PC-3 (cell line): ENCODE measurements around the gene INMT. TPM values are rescaled to one million over a fixed set of nuclear protein-coding genes. Genes with fewer than 3 reads are reported as not detected.

Experiments used
- ATAC-seq: fragments of 200-7000 bp; cut with Tn5 transposase; 2 replicates; pipeline ENCODE4 v1.9.1; 2020; ENCODE audit warnings: mild to moderate bottlenecking, moderate library complexity
- BruUV-seq: library from RNA; stranded (reverse); fragments of 400-500 nt; replicated peaks from 2 replicates; lab custom pipeline; 2021; lab: Mats Ljungman, UMichigan
- CTCF ChIA-PET: fragments of 300-600 bp; sonication (Branson Sonifier 250); formaldehyde crosslinking; loops from one replicate; lab custom pipeline; 2022; ENCODE audit warnings: antibody characterized with exemption; lab: Charles Lee
- POLR2A ChIA-PET: fragments of 300-600 bp; sonication (Branson Sonifier 250); formaldehyde crosslinking; loops from one replicate; lab custom pipeline; 2022; ENCODE audit warnings: antibody characterized with exemption; ENCODE audit not compliant: unreplicated experiment; lab: Charles Lee
- DNase-seq: peaks from one replicate; pipeline ENCODE4 v3.0.0-alpha.2; 2015
- H2AFZ ChIP-seq: fragments of 300-600 bp; sonication (generic); 2 replicates; pipeline ENCODE4 v1.6.0; 2016; ENCODE audit warnings: antibody characterized with exemption, low read length
- H3F3A ChIP-seq: fragments of 300-600 bp; sonication (generic); one replicate; pipeline ENCODE4 v1.6.0; 2017; ENCODE audit warnings: antibody characterized with exemption, low read length, control low read depth, mild to moderate bottlenecking; ENCODE audit not compliant: unreplicated experiment
- H3K27ac ChIP-seq: fragments of 300-600 bp; sonication (generic); 2 replicates; pipeline ENCODE4 v1.5.1; 2016; ENCODE audit warnings: mild to moderate bottlenecking, low read length
- H3K27me3 ChIP-seq: fragments of 300-600 bp; sonication (generic); 2 replicates; pipeline ENCODE4 v1.6.1; 2016; ENCODE audit warnings: low read length, mixed read lengths
- H3K36me3 ChIP-seq: fragments of 300-600 bp; sonication (generic); 2 replicates; pipeline ENCODE4 v1.6.1; 2016; ENCODE audit warnings: low read depth, mixed run types, low read length, mixed read lengths
- H3K4me1 ChIP-seq: fragments of 300-600 bp; sonication (generic); 2 replicates; pipeline ENCODE4 v1.5.1; 2016; ENCODE audit warnings: low read length; ENCODE audit not compliant: insufficient read depth
- H3K4me2 ChIP-seq: fragments of 300-600 bp; sonication (generic); 2 replicates; pipeline ENCODE4 v1.6.0; 2016; ENCODE audit warnings: low read length
- H3K4me3 ChIP-seq: fragments of 300-600 bp; sonication (generic); 2 replicates; pipeline ENCODE4 v1.5.1; 2016; ENCODE audit warnings: mild to moderate bottlenecking, low read length, mixed read lengths
- H3K79me2 ChIP-seq: fragments of 300-600 bp; sonication (generic); 2 replicates; pipeline ENCODE4 v1.6.1; 2017; ENCODE audit warnings: low read length, mixed read lengths
- H3K9ac ChIP-seq: fragments of 300-600 bp; sonication (generic); 2 replicates; pipeline ENCODE4 v1.6.0; 2016; ENCODE audit warnings: mild to moderate bottlenecking, low read length
- H3K9me2 ChIP-seq: fragments of 300-600 bp; sonication (generic); replicated peaks from 2 replicates; pipeline ENCODE4 v1.6.1; 2016; ENCODE audit warnings: mixed run types, low read length, mixed read lengths
- H3K9me3 ChIP-seq: fragments of 300-600 bp; sonication (generic); 2 replicates; pipeline ENCODE4 v1.6.1; 2016; ENCODE audit warnings: low read length, mixed read lengths
- H4K20me1 ChIP-seq: fragments of 300-600 bp; sonication (generic); 2 replicates; pipeline ENCODE4 v1.6.1; 2016; ENCODE audit warnings: low read length, mixed read lengths
- EZH2 ChIP-seq: fragments of 300-600 bp; sonication (generic); IDR thresholded peaks from one replicate; pipeline ENCODE4 v1.6.1; 2017; ENCODE audit warnings: antibody characterized with exemption, mild to moderate bottlenecking, low read length; ENCODE audit not compliant: unreplicated experiment
- EZH2phosphoT487 ChIP-seq: fragments of 300-600 bp; sonication (generic); IDR thresholded peaks from 2 replicates; pipeline ENCODE4 v1.6.1; 2018; ENCODE audit warnings: mild to moderate bottlenecking, antibody characterized with exemption, low read length, borderline replicate concordance
- intact Hi-C: fragments of 100-400 bp; cut with micrococcal nuclease; formaldehyde crosslinking; loops from 2 replicates; pipeline ENCODE4 v1.9.0; 2023
- total RNA-seq: library from RNA; depleted of rRNA; stranded (reverse); fragments of >200 nt; gene quantifications from 2 replicates; pipeline ENCODE4 v1.2.3, GENCODE V29; 2014
- TF ChIP-seq, protein P1 (sequence below): fragments of 300-600 bp; sonication (generic); conservative IDR thresholded peaks from 2 replicates; pipeline ENCODE4 v1.5.1; 2017; ENCODE audit warnings: antibody characterized with exemption, low read depth, mild to moderate bottlenecking, low read length

Gene INMT
- total RNA-seq, 1 experiment from 2014 or later = not detected

DNA sequence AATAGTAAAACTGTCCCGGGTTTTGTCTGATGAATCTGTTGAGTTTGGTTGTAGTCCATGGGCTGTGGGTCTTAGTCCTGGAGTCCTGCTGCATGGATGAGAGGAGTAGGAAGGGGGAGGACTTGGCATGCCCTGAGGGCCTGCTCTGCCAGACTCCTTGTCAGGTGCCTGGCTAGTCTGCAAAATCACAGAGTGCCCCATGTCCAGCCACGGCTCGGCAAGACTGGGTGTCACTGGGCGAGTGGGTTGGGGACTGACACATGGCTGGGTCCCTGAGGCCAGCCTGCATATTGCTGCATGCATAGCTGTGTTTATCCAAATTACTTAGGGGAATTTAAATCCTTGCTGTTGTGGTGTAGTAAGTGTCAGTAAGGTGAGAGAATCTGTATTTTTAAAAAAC is 29.0 kb downstream of the INMT start:
- no TSS peak for BruUV-seq
- H3K9ac ChIP-seq = no peak overlapping the region
- H3K9me3 ChIP-seq = no peaks in the 10 kb centered on the region
- no peaks in the 10 kb centered on the region for H4K20me1 ChIP-seq
- no peaks in the 10 kb centered on the region for H3K27me3 ChIP-seq
- ChIA-PET POLR2A (no interaction called here), CTCF (no interaction called here)
- no peaks in the 10 kb centered on the region for H3K9me2 ChIP-seq
- no peak overlapping the region for H3K27ac ChIP-seq
- no peak overlapping the region for H2AFZ ChIP-seq
- intact Hi-C loops = no loop called here
- H3F3A ChIP-seq = no peaks in the 10 kb centered on the region
- no peak for TF ChIP-seq EZH2phosphoT487
- TF ChIP-seq, protein P1, sequence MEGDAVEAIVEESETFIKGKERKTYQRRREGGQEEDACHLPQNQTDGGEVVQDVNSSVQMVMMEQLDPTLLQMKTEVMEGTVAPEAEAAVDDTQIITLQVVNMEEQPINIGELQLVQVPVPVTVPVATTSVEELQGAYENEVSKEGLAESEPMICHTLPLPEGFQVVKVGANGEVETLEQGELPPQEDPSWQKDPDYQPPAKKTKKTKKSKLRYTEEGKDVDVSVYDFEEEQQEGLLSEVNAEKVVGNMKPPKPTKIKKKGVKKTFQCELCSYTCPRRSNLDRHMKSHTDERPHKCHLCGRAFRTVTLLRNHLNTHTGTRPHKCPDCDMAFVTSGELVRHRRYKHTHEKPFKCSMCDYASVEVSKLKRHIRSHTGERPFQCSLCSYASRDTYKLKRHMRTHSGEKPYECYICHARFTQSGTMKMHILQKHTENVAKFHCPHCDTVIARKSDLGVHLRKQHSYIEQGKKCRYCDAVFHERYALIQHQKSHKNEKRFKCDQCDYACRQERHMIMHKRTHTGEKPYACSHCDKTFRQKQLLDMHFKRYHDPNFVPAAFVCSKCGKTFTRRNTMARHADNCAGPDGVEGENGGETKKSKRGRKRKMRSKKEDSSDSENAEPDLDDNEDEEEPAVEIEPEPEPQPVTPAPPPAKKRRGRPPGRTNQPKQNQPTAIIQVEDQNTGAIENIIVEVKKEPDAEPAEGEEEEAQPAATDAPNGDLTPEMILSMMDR = no peak
- TF ChIP-seq EZH2 = no peak
- no peaks in the 10 kb centered on the region for H3K36me3 ChIP-seq
- DNase-seq (no peak), ATAC-seq (no peak)
- no peak overlapping the region for H3K4me2 ChIP-seq
- H3K79me2 ChIP-seq = no peaks in the 10 kb centered on the region
- H3K4me1 ChIP-seq = no peaks in the 10 kb centered on the region
- H3K4me3 ChIP-seq = no peak overlapping the region

DNA sequence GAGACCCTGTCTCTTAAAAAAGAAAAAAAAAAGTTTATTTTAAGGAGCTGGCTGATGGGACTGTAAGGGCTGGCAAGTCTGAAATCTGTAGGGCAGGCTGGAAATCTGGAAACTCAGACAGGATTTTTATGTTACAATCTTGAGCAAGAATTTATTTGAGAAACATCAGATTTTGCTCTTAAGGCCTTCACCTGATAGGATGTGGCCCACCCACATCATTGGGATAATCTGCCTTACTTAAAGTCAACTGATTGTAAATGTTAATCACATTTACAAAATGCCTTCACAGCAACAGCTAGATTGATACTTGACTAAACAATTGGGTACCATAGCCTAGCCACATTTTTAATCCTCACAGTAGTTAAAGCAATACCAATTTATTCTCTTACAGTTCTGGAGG is 30.8 kb downstream of the INMT start:
- CTCF ChIA-PET = no interaction called here

DNA sequence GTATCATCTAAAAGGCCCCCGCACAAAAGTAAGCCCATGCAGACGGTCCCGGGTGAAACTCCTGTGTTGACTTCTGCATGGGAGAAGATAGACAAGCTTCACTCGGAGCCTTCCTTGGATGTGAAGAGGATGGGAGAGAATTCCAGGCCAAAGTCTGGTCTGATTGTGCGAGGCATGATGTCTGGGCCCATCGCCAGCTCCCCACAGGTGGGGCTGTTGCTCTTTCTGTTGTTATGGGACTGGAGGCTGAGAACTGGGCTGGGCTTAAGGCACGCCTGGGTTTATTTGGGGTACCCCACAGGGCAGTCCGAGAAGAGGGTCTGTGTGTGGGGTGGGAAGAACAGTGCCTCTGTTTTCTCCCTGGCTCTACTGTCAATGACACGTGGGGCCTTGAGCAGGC is 33.9 kb downstream of the INMT start:
- BruUV-seq = no TSS peak
- POLR2A ChIA-PET = no interaction called here
- DNase-seq (no peak), ATAC-seq (no peak)
- no peak overlapping the region for H3K4me3 ChIP-seq
- H3K9me2 ChIP-seq = no peaks in the 10 kb centered on the region
- intact Hi-C loops = no loop called here
- CTCF ChIA-PET = no interaction called here
- H3K27me3 ChIP-seq = no peaks in the 10 kb centered on the region
- TF ChIP-seq, protein P1 = no peak
- no peak for TF ChIP-seq EZH2
- TF ChIP-seq EZH2phosphoT487 = no peak
- no peak overlapping the region for H3K4me2 ChIP-seq
- no peaks in the 10 kb centered on the region for H3K36me3 ChIP-seq
- H3K9ac ChIP-seq = no peak overlapping the region
- no peaks in the 10 kb centered on the region for H3F3A ChIP-seq
- H3K27ac ChIP-seq = no peak overlapping the region
- H3K9me3 ChIP-seq = no peaks in the 10 kb centered on the region
- no peak overlapping the region for H2AFZ ChIP-seq
- H3K79me2 ChIP-seq = no peaks in the 10 kb centered on the region
- peaks cover 13% of the 10 kb centered on the region; the same call in 1 of the 2 replicates for H3K4me1 ChIP-seq
- no peaks in the 10 kb centered on the region for H4K20me1 ChIP-seq

More for the DNA sequence above, 30.8 kb downstream of the INMT start:
- no peak for TF ChIP-seq EZH2phosphoT487
- TF ChIP-seq, protein P1 = no peak
- TF ChIP-seq EZH2 = no peak
- Histone ChIP-seq H3K9ac (no peak overlapping the region), H4K20me1 (no peaks in the 10 kb centered on the region), H3K4me2 (no peak overlapping the region), H3K27ac (no peak overlapping the region), H3K27me3 (no peaks in the 10 kb centered on the region), H3K4me3 (no peak overlapping the region), H3K79me2 (no peaks in the 10 kb centered on the region), H2AFZ (no peak overlapping the region), H3K9me2 (no peaks in the 10 kb centered on the region), H3F3A (no peaks in the 10 kb centered on the region), H3K36me3 (no peaks in the 10 kb centered on the region), H3K9me3 (no peaks in the 10 kb centered on the region), H3K4me1 (no peaks in the 10 kb centered on the region)
- no peak for DNase-seq
- intact Hi-C loops = no loop called here
- no TSS peak for BruUV-seq
- POLR2A ChIA-PET = no interaction called here
- no peak for ATAC-seq
